ENCODE measurements around the gene MAPRE2.

The MAPRE2 gene

GRCh38 chr18:35089382-35089781, 48.2 kb downstream of the MAPRE2 start:
- DNase-seq (ENCODE audit: low read depth), result no peak
- TF ChIP-seq, protein P1, sequence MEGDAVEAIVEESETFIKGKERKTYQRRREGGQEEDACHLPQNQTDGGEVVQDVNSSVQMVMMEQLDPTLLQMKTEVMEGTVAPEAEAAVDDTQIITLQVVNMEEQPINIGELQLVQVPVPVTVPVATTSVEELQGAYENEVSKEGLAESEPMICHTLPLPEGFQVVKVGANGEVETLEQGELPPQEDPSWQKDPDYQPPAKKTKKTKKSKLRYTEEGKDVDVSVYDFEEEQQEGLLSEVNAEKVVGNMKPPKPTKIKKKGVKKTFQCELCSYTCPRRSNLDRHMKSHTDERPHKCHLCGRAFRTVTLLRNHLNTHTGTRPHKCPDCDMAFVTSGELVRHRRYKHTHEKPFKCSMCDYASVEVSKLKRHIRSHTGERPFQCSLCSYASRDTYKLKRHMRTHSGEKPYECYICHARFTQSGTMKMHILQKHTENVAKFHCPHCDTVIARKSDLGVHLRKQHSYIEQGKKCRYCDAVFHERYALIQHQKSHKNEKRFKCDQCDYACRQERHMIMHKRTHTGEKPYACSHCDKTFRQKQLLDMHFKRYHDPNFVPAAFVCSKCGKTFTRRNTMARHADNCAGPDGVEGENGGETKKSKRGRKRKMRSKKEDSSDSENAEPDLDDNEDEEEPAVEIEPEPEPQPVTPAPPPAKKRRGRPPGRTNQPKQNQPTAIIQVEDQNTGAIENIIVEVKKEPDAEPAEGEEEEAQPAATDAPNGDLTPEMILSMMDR (conservative IDR thresholded peaks at IDR 0.05; ENCODE audit: low read depth, low read length), result no peak
- H3K4me3 ChIP-seq (ENCODE audit: low read length), result no peak overlapping the region

GRCh38 chr18:35089891-35090550, 48.8 kb downstream of the MAPRE2 start:
- no peak for DNase-seq (ENCODE audit: low read depth)
- H3K4me3 ChIP-seq (ENCODE audit: low read length), result no peak overlapping the region
- TF ChIP-seq, protein P1 (conservative IDR thresholded peaks at IDR 0.05; ENCODE audit: low read depth, low read length), result no peak

DNA sequence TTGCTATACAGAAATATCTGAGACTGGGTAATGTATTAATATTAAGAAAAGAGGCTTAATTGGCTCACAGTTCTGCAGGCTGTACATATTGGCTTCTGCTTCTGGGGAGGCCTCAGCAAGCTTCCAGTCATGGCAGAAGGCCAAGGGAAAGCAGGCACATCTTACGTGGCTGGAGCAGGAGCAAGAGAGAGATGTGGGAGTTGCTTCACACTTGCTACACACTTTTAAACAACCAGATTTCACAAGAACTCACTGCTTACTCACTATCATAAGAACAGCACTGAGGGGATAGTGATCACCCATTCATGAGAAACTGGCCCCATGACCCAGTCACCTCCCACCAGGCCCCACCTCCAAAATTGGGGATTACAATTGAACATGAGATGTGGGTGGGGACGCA, 50.6 kb downstream of the MAPRE2 start:
- TF ChIP-seq, protein P1 (conservative IDR thresholded peaks at IDR 0.05; ENCODE audit: low read depth, low read length), result no peak

DNA sequence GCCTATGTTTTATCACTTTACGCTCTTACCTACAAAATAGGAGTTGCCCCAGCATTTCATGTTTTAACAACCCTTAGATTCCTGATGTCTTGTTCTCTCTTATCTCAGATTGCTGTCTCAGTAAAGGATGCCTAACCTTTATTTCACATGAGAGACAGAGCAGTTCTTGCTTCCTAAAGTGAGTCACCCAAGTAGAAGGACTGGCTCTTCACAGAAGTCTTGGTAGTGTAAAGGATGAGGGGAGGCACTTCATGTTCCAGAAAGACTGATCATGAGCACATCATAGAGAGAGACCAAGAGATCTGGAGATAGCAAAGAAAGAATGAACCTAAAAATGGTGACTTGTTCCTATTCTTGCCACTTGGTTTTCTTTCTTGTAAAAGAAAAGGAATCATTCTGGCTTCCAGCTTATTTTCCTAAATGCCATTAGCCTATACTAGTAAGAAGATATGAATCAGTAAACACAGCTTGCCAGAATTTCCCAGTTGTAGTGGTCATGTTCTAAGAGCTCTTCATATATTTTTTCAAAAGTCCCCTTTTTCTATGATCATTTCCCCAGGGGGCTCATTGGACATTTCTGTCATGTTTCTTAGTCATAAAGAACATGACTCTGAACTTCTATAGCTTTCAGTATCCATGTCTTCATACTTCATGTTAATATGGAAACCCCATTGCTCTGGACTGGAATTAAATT, 54.9 kb downstream of the MAPRE2 start:
- TF ChIP-seq, protein P1 (conservative IDR thresholded peaks at IDR 0.05; ENCODE audit: low read depth, low read length), result no peak
- H3K4me3 ChIP-seq (ENCODE audit: low read length), result no peak overlapping the region
- DNase-seq (ENCODE audit: low read depth), result no peak

More for the DNA sequence above, 50.6 kb downstream of the MAPRE2 start:
- DNase-seq (ENCODE audit: low read depth), result no peak
- no peak overlapping the region for H3K4me3 ChIP-seq (ENCODE audit: low read length)

DNA sequence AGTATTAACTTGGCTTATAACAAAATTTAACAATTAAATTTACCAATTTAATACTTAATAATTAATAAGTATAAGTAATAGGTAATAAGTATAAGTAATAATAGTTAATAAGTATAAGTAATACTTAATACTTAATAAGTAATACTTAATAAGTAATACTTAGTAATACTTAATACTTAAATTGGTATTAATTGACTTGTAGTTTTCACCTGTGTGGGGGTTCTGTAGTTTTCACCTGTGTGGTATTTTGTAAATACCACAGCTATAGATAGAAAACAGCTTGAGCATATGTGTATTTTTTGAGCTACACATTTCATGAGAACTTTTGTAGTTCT, 55.4 kb downstream of the MAPRE2 start:
- DNase-seq (ENCODE audit: low read depth), result no peak
- no peak overlapping the region for H3K4me3 ChIP-seq (ENCODE audit: low read length)
- TF ChIP-seq, protein P1 (conservative IDR thresholded peaks at IDR 0.05; ENCODE audit: low read depth, low read length), result no peak

DNA sequence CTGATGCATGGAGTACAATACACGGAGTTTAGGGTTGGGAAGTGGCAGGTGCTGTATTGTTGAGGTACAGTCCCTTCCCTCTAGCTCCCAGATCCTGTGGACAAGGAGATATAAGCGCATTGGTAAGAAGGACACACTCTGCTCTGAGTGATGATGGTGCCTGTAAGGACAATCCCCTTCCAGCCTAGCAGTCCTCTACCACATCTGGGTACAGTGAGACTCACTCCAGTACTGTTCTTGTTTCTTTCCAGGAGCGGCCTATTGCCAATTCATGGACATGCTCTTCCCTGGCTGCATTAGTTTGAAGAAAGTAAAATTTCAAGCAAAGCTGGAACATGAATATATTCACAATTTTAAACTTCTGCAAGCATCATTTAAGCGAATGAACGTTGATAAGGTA, 56.0 kb downstream of the MAPRE2 start:
- DNase-seq (ENCODE audit: low read depth), result no peak
- no peak overlapping the region for H3K4me3 ChIP-seq (ENCODE audit: low read length)
- TF ChIP-seq, protein P1 (conservative IDR thresholded peaks at IDR 0.05; ENCODE audit: low read depth, low read length), result no peak

- H3K4me3 ChIP-seq (ENCODE audit: low read length), result no peak overlapping the region
- TF ChIP-seq, protein P1 (conservative IDR thresholded peaks at IDR 0.05; ENCODE audit: low read depth, low read length), result no peak
- DNase-seq (ENCODE audit: low read depth), result no peak
Measured at GRCh38 chr18:35097763-35098162, 56.5 kb downstream of the MAPRE2 start.

All from retinal pigment epithelial cell (primary cell).